GM20000 (cell line): Measurements from ENCODE around the gene GPR141.
A peak's percentile ranks its signal among the peaks of the same experiment; 100 is the strongest.

Source experiments
- DNase-seq: peaks from one replicate; pipeline ENCODE4 v3.0.0; 2012; ENCODE audit warnings: low spot score
- CTCF ChIP-seq: IDR thresholded peaks from 2 replicates; pipeline ENCODE4 v1.5.1; 2012; ENCODE audit warnings: mild to moderate bottlenecking, control low read depth; ENCODE audit errors: extremely low read depth, missing control alignments

GPR141 gene

DNA sequence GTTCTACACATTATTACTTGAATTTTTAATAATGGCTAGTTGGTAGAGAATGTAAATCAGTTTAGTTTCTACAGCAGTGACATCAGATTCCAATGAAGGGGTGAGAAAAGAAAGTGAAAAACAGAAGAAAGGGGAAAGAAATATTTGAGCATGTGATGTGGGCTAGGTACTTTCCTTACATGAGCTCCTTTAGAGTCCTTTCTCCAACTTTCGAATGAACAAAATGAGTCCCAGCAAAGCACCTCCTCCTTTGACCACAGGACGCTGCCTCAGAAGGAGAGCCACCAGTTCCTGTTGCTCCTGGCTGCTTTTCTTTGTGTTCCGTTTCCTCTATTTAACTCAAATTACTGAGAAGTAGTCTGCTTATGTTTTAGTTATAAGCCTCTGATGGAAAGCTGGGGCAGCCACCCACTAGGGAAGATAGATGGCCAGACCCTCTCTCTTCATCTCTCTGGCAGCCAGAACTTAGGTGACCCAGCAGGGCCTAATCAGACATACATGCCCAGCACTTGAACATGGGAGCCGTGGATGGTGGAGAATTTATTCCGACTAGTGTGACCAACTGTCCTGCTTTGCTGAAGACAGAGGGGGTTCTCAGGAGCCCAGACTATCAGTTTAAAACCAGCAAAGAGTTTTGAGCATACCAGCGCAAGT, 82.4 kb downstream of the GPR141 start:
- no peak for TF ChIP-seq CTCF
- peak; percentile 63 for DNase-seq

DNA sequence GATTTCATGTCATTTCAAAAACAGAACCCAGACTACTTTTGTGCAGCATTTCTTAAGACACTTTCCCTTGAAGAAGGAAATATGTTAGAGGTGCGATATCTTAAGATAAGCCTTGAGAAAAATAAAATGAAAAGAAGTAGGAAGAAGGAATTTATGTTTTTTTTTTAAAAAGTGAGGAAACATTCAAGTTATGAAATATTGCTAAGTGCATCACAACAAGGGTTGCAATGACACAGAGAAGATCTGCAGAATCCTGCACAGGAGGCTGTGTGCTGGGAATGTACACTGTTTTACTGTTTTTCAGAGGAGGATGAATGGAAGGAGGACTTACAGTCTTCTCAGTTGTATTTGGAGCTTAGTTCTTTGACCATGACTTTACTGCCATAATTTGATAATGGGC, 85.0 kb downstream of the GPR141 start:
- DNase-seq = no peak
- no peak for TF ChIP-seq CTCF

DNA sequence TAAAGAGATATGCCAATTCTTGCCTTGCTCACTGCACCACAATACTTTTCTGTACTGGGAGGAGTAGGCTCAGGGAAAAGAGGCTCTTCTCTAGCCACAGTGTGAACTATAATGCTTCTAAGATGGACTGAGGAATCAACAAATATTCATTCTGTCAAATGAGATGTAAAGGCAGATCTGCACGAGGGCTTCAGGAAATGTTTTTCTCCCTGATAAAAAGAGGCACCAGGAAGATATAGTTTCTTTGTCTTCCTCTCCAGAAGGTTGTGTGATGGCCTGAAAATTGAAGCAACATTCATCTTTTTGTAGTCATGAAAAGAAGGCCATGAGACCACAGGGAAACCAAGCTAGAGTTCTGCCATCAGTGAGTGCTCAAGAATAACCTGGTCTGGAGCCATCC, 85.7 kb downstream of the GPR141 start:
- TF ChIP-seq CTCF = no peak
- DNase-seq = no peak

DNA sequence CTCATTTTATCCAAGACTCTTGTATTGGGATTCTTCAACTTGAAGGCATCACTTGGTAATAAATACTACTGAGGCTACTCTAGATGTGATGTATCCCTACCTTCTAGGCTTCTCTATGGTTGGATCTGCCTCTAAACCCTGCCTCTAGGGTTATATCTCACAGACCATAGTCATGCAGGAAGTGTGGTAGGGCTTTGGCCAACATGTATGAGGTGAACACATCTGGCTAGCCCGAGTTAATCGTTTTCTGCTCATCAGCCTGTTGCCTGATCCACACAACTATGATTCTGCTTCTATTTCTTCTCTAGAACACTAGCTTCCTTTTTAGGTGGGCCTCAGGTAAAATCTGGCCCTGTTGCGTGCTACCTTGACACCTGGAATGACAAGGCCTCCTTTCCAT, 86.2 kb downstream of the GPR141 start:
- DNase-seq = no peak
- TF ChIP-seq CTCF = no peak

- no peak for DNase-seq
- TF ChIP-seq CTCF = no peak
Measured at GRCh38 chr7:37770838-37771237, 87.3 kb downstream of the GPR141 start.

GRCh38 chr7:37771342-37771741, 87.8 kb downstream of the GPR141 start:
- DNase-seq = no peak
- no peak for TF ChIP-seq CTCF

- TF ChIP-seq CTCF = no peak
- no peak for DNase-seq
Measured at GRCh38 chr7:37771801-37772200, 88.2 kb downstream of the GPR141 start.
